Transverse colon (tissue), 4 donors: ENCODE measurements around the gene TRIM29. TPM values are rescaled to one million over a fixed set of nuclear protein-coding genes. Genes with fewer than 3 reads are reported as not detected.
"Not testable (repeated sequence)": the region's sequence is repeated elsewhere in the genome, so short reads cannot be mapped to it uniquely, and the experiment has no call there.

Experiments
- DNase-seq: peaks from one replicate; pipeline ENCODE4 v3.0.0-alpha.2; 2019
- H3K27ac ChIP-seq, 4 donors: fragments of 200-600 bp; sonication (generic); 2 replicates each; pipeline ENCODE4 v1.5.1; 2016 to 2018; ENCODE audit warnings: inconsistent platforms in 4 of 4
- H3K27me3 ChIP-seq: fragments of 200-600 bp; sonication (generic); 2 replicates; pipeline ENCODE4 v1.5.1; 2017; ENCODE audit warnings: inconsistent platforms
- H3K36me3 ChIP-seq, 4 donors: fragments of 200-600 bp; sonication (generic); 2 replicates each; pipeline ENCODE4 v1.5.1; 2017 to 2019; ENCODE audit warnings: inconsistent platforms in 4 of 4
- H3K4me1 ChIP-seq, 4 donors: fragments of 200-600 bp; sonication (generic); 2 replicates each; pipeline ENCODE4 v1.5.1; 2017 to 2020; ENCODE audit warnings: inconsistent platforms in 4 of 4
- H3K4me3 ChIP-seq, 4 donors: fragments of 200-600 bp; sonication (generic); 1 replicate in 1 of 4; 2 replicates in 3 of 4; pipeline versions ENCODE4 v1.5.1 to v1.6.1; 2017 to 2019; ENCODE audit warnings: inconsistent platforms in 4 of 4
- H3K9me3 ChIP-seq, 2 donors: fragments of 200-600 bp; sonication (generic); 2 replicates each; pipeline ENCODE4 v1.5.1; 2017 to 2019; ENCODE audit warnings: inconsistent platforms in 2 of 2
- CTCF ChIP-seq, 5 experiments: fragments of 200-600 bp in 3 of 5; fragments of 450-650 bp in 2 of 5; sonication (generic) in 3 of 5; IDR thresholded peaks; 1 replicate in 2 of 5; 2 replicates in 3 of 5; pipeline ENCODE4 v1.5.1; 2016 to 2017; ENCODE audit warnings: antibody characterized with exemption in 5 of 5, inconsistent platforms in 3 of 5, mild to moderate bottlenecking in 2 of 5, moderate library complexity in 1 of 5
- EP300 ChIP-seq: sonication (generic); formaldehyde crosslinking; IDR thresholded peaks from one replicate; pipeline ENCODE4 v1.6.1; 2017; ENCODE audit warnings: antibody characterized with exemption, low read depth
- POLR2A ChIP-seq: fragments of 450-650 bp; IDR thresholded peaks from one replicate; pipeline ENCODE4 v1.6.1; 2016; ENCODE audit warnings: antibody characterized with exemption, mild to moderate bottlenecking, moderate library complexity
- POLR2AphosphoS5 ChIP-seq, 3 donors: sonication (generic); formaldehyde crosslinking; IDR thresholded peaks; one replicate each; pipeline ENCODE4 v1.6.1; 2016; ENCODE audit warnings: antibody characterized with exemption in 3 of 3
- WGBS, 2 donors: methylation state at CpG; one replicate each; pipeline ENCODE4 v1.1.5; 2018; ENCODE audit warnings: low coverage in 1 of 2; 5-methylcytosine and 5-hydroxymethylcytosine counted together
- in situ Hi-C, 4 donors: fragments of 200-750 bp; cut with MboI; loops; one replicate each; pipeline versions ENCODE4 v1.15.0 to v1.15.1; 2017; ENCODE audit warnings: low sequenced_read_pairs in 3 of 4, low pct_ligation_motif_present in 1 of 4, low pct_unique_long_range_greater_than_20kb in 1 of 4
- intact Hi-C: fragments of 100-400 bp; cut with DNase I; formaldehyde crosslinking; loops from one replicate; pipeline ENCODE4 v1.15.1; 2023; ENCODE audit warnings: low total_unique reads
- total RNA-seq, 4 donors: library from RNA; depleted of rRNA; stranded (reverse); fragments of >200 nt; gene quantifications; one replicate each; pipeline ENCODE4 v1.1.0, GENCODE V29; 2016

Gene TRIM29
- total RNA-seq, 4 donors from 2014 or later, result 0.75 to 7.8 (median 4.4) TPM; not detected in 1

GRCh38 chr11:120144501-120144900 is 6.6 kb upstream of the TRIM29 start:
- TF ChIP-seq POLR2AphosphoS5 (IDR thresholded peaks at IDR 0.05) (no peak), CTCF (IDR thresholded peaks at IDR 0.05) (no peak), POLR2A (no peak), EP300 (no peak)
- no peak overlapping the region for H3K27ac ChIP-seq
- H3K4me1 ChIP-seq, result no peaks in the 10 kb centered on the region
- in situ Hi-C loops (no loop called here), intact Hi-C loops (no loop called here)
- no peak for DNase-seq
- H3K4me3 ChIP-seq, result no peak overlapping the region
- H3K36me3 ChIP-seq, result no peaks in the 10 kb centered on the region
- WGBS, 2 donors, result 73% methylated on average over 2 to 8 of the region's 8 CpGs
- H3K27me3 ChIP-seq, result peaks cover 34% of the 10 kb centered on the region
- no peaks in the 10 kb centered on the region for H3K9me3 ChIP-seq

GRCh38 chr11:120143472-120143871 is 5.6 kb upstream of the TRIM29 start:
- intact Hi-C loops, result not testable (repeated sequence)
- 82 to 88% methylated on average over 6 to 11 of the region's 11 CpGs for WGBS, 2 donors

GRCh38 chr11:120142441-120143100 is 4.7 kb upstream of the TRIM29 start:
- no peaks in the 10 kb centered on the region for H3K9me3 ChIP-seq
- H3K27ac ChIP-seq, result no peak overlapping the region
- no peak for TF ChIP-seq CTCF (IDR thresholded peaks at IDR 0.05)
- no peak for TF ChIP-seq EP300
- no peak for TF ChIP-seq POLR2AphosphoS5 (IDR thresholded peaks at IDR 0.05)
- TF ChIP-seq POLR2A, result no peak
- WGBS, 2 donors, result 77 to 89% methylated on average over 4 to 9 of the region's 9 CpGs
- in situ Hi-C loops (no loop called here), intact Hi-C loops (no loop called here)
- H3K4me1 ChIP-seq, result peaks cover 0 to 3% (median 0%) of the 10 kb centered on the region in 4 donors
- peaks cover 30% of the 10 kb centered on the region for H3K27me3 ChIP-seq
- H3K4me3 ChIP-seq, result no peak overlapping the region
- no peak for DNase-seq
- H3K36me3 ChIP-seq, result no peaks in the 10 kb centered on the region

More at GRCh38 chr11:120143472-120143871, 5.6 kb upstream of the TRIM29 start:
- in situ Hi-C loops, H3K27ac ChIP-seq, H3K4me3 ChIP-seq, H3K4me1 ChIP-seq, H3K9me3 ChIP-seq, DNase-seq, H3K36me3 ChIP-seq: not testable (repeated sequence)
- H3K27me3 ChIP-seq, result peaks cover 34% of the 10 kb centered on the region

- Histone ChIP-seq H3K4me1 (peaks cover 0 to 3% (median 0%) of the 10 kb centered on the region in 4 donors), H3K27me3 (peaks cover 24% of the 10 kb centered on the region), H3K27ac (no peak overlapping the region), H3K4me3 (no peak overlapping the region), H3K36me3 (no peaks in the 10 kb centered on the region), H3K9me3 (no peaks in the 10 kb centered on the region)
- TF ChIP-seq POLR2A, result no peak
- no peak for TF ChIP-seq EP300
- TF ChIP-seq CTCF (IDR thresholded peaks at IDR 0.05), result no peak
- TF ChIP-seq POLR2AphosphoS5 (IDR thresholded peaks at IDR 0.05), result no peak
- in situ Hi-C loops (no loop called here), intact Hi-C loops (no loop called here)
- 69 to 83% methylated on average over 2 to 5 of the region's 5 CpGs for WGBS, 2 donors
- DNase-seq, result no peak
Measured at GRCh38 chr11:120141768-120142423, 4.0 kb upstream of the TRIM29 start.
